H7 (cell line): Measurements from ENCODE around the gene BOLL. TPM values are rescaled to one million over a fixed set of nuclear protein-coding genes. Genes with fewer than 3 reads are reported as not detected.
"Not testable (repeated sequence)": the region's sequence is repeated elsewhere in the genome, so short reads cannot be mapped to it uniquely, and the experiment has no call there.

Experiments
- DNase-seq: peaks from one replicate; pipeline ENCODE4 v3.0.0; 2012
- H3K27me3 ChIP-seq: 2 replicates; pipeline ENCODE4 v1.6.0; 2011; ENCODE audit warnings: mild to moderate bottlenecking, low read length; ENCODE audit not compliant: control insufficient read depth, insufficient read depth
- H3K36me3 ChIP-seq: replicated peaks from 2 replicates; pipeline ENCODE4 v1.5.1; 2011; ENCODE audit warnings: low read length; ENCODE audit not compliant: control insufficient read depth, insufficient read depth
- H3K4me3 ChIP-seq: 2 replicates; pipeline ENCODE4 v1.5.1; 2011; ENCODE audit warnings: low read depth, mild to moderate bottlenecking, control low read depth, low read length, moderate library complexity; ENCODE audit not compliant: insufficient read depth
- total RNA-seq: library from RNA; depleted of rRNA; stranded (reverse); fragments of >200 nt; shearing (Covaris generic); gene quantifications from 2 replicates; pipeline ENCODE4 v1.2.3, GENCODE V29; 2014; rRNA removed

BOLL gene
- total RNA-seq, 1 experiment from 2014 or later: 0.24 TPM

DNA sequence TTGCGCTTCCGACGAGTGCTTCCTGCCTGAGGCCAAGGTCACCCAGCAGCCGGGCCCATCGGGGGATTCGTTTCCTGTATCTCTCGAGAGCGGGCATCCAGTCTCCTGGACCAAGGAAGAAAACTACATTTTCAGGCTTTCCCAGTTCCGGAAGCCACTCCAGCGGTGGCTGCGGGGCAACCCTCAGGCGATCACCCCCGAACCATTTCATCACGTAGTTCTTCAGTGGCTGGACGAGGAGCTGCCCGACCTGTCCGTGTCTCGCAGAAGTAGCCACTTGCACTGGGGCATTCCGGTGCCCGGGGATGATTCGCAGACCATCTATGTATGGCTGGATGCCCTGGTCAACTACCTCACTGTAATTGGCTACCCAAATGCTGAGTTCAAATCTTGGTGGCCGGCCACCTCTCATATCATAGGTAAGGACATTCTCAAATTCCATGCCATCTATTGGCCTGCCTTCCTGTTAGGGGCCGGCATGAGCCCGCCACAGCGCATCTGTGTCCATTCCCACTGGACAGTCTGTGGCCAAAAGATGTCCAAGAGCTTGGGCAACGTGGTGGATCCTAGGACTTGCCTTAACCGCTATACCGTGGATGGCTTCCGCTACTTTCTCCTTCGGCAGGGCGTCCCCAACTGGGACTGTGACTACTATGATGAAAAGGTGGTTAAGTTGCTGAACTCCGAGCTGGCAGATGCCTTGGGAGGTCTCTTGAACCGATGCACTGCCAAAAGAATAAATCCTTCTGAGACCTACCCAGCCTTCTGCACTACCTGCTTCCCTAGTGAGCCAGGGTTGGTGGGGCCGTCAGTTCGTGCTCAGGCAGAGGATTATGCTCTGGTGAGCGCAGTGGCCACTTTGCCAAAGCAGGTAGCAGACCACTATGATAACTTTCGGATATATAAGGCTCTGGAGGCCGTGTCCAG lies 78.9 kb downstream of the BOLL start:
- peak overlapping the region; percentile 90 for H3K4me3 ChIP-seq
- H3K36me3 ChIP-seq: no peaks in the 10 kb centered on the region; the same call in 1 of the 2 replicates
- H3K27me3 ChIP-seq: no peaks in the 10 kb centered on the region
- DNase-seq: peak; percentile 13

DNA sequence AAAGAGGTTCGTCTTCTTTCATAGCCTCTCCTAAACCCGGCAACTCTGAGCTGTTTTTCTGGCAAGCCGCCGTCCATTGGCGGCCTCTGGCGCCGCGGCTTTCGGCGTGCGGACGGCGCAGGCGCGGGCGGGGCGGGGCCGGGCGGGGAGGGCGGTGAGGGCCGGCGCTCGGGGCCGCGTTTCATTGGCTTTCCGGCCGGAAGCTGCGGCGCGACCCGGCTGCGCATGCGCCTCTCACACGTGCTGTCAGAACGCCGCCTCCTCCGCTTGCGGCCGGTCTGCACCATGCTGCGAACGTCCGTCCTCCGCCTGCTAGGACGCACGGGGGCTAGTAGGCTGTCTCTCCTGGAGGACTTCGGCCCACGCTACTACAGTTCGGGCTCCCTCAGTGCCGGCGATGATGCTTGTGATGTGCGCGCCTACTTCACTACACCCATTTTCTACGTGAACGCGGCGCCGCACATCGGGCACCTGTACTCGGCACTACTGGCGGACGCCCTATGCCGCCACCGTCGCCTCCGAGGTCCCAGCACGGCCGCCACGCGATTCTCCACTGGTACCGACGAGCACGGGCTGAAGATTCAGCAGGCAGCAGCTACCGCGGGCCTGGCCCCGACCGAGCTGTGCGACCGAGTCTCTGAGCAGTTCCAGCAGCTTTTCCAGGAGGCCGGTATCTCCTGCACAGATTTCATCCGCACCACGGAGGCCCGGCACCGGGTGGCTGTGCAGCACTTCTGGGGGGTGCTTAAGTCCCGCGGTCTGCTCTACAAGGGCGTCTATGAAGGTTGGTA lies 79.8 kb downstream of the BOLL start, which contains the start of gene MARS2:
MARS2 (plus strand) TSS at position 249 of the 791 bp plus-strand sequence; CDS start at position 286, 37 bp downstream.
- Histone ChIP-seq H3K27me3 (no peaks in the 10 kb centered on the region), H3K36me3 (no peaks in the 10 kb centered on the region), H3K4me3 (peak within 1 kb of the TSS; percentile 90)
- DNase-seq: peak; percentile 96

DNA sequence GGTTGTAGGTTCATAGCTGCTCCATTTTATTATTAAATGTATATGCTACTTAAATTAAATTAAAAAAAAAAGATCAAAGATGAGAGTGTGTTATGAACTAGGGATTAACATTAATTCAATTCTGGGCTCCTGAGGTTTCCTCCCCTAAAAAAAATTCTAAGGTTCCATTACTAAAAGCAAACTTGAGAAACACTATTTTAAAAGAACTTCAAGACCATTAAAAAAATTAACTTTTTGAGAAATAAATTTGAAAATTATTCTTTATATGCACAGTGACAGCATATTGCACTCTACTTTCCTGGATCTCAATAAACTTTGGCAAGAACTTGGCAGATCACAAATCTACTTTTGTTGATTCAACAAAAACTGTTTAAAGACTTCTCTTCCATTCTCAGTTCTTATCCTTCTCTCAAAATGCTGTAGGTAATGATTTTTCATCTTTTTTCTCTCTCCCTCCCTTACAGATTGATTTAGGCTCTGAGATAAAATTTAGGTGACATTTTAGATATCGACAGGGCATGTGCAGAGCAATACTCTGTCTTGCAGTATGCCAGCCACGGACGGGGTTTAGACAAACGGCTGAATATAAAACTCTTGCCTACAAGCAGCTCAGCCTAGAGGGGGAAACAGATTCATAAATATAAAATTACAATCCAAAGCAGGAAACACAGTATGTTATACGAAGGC lies 80.5 kb downstream of the BOLL start:
- no peak for DNase-seq
- no peaks in the 10 kb centered on the region for H3K36me3 ChIP-seq
- H3K27me3 ChIP-seq: no peaks in the 10 kb centered on the region
- H3K4me3 ChIP-seq: peak overlapping the region; percentile 34

DNA sequence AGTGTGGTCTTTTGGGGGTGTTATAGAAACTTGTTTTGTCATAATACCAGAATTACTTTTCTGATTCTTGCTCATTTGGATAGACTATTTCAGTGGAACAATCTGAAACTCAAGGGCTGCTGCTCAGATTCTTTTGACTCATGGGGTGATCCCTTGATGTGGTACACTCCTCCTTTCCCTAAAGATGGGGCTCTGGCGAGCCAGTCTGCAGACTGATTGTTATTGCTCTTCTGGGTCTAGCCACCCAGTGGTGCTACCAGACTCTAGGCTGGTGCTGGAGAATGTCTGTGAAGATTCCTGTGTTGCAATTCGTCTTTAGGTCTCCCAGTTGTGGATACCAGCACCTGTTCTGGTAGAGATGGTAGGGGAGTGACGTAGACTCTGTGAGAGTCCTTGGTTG lies 84.2 kb downstream of the BOLL start:
- no peaks in the 10 kb centered on the region for H3K36me3 ChIP-seq

DNA sequence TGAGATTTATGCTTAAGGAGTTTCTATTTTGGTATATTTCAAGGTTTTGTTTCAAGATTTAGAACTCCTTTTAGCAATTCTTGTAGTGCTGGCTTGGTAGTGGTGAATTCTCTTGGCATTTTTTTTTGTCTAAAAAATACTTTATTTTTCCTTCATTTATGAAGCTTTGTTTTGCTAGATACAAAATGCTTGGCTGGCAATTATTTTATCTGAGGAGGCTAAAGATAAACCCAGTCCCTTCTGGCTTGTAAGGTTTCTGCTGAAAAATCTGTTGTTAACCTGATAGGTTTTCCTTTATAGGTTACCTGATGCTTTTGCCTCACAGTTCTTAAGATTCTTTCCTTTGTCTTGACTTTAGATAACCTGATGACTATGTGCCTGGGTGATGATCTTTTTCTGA lies 85.4 kb downstream of the BOLL start:
- not testable (repeated sequence) for H3K4me3 ChIP-seq, DNase-seq, H3K27me3 ChIP-seq, H3K36me3 ChIP-seq

More for the DNA sequence above, 84.2 kb downstream of the BOLL start:
- H3K27me3 ChIP-seq: no peaks in the 10 kb centered on the region
- H3K4me3 ChIP-seq: no peak overlapping the region
- no peak for DNase-seq

DNA sequence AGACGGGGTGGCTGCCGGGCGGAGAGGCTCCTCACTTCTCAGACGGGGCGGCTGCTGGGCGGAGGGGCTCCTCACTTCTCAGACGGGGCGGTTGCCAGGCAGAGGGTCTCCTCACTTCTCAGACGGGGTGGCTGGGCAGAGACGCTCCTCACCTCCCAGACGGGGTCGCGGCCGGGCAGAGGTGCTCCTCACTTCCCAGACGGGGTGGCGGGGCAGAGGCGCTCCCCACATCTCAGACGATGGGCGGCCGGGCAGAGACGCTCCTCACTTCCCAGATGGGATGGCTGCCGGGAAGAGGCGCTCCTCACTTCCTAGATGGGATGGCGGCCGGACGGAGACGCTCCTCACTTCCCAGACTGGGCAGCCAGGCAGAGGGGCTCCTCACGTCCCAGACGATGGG lies 88.5 kb downstream of the BOLL start:
- not testable (repeated sequence) for H3K4me3 ChIP-seq, DNase-seq, H3K36me3 ChIP-seq, H3K27me3 ChIP-seq

DNA sequence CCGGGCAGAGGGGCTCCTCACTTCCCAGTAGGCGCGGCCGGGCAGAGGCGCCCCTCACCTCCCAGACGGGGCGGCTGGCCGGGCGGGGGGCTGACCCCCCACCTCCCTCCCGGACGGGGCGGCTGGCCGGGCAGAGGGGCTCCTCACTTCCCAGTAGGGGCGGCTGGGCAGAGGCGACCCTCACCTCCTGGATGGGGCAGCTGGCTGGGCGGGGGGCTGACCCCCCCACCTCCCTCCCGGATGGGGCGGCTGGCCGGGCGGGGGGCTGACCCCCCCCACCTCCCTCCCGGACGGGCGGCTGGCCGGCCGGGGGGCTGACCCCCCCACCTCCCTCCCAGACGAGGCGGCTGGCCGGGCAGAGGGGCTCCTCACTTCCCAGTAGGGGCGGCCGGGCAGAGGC lies 89.1 kb downstream of the BOLL start:
- not testable (repeated sequence) for H3K27me3 ChIP-seq, DNase-seq, H3K4me3 ChIP-seq, H3K36me3 ChIP-seq

DNA sequence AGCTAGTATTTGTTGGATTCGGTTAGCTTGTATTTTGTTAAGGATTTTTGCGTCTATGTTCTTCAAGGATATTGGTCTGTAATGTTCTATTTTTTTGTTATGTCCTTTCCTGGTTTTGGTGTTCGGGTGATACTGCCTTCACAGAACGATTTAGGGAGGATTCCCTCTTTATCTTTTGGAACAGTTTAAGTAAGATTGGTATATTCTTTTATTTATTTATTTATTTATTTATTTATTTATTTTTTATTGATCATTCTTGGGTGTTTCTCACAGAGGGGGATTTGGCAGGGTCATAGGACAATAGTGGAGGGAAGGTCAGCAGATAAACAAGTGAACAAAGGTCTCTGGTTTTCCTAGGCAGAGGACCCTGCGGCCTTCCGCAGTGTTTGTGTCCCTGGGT lies 89.9 kb downstream of the BOLL start:
- H3K27me3 ChIP-seq, DNase-seq, H3K36me3 ChIP-seq, H3K4me3 ChIP-seq: not testable (repeated sequence)

DNA sequence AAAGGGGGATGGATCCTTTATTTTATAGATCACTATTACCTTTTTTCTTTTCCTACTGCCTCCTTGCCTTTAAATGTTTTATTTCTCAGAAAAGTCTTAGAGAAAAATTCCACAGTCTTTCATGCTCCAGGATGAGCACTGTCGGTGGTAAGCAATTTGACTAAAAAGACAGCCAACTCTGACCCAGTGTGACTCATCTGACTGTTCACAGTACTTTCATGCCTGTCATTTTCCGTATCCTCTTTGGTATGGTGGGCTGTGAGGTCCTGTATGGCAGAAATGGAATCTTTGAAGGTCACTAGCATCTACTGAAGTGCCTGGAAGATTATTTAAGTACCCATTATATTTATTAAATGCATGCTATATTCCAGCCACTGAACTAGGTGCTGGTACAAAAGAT lies 107.6 kb downstream of the BOLL start:
- H3K4me3 ChIP-seq: no peak overlapping the region
- no peak for DNase-seq
- no peaks in the 10 kb centered on the region for H3K36me3 ChIP-seq
- no peaks in the 10 kb centered on the region for H3K27me3 ChIP-seq

DNA sequence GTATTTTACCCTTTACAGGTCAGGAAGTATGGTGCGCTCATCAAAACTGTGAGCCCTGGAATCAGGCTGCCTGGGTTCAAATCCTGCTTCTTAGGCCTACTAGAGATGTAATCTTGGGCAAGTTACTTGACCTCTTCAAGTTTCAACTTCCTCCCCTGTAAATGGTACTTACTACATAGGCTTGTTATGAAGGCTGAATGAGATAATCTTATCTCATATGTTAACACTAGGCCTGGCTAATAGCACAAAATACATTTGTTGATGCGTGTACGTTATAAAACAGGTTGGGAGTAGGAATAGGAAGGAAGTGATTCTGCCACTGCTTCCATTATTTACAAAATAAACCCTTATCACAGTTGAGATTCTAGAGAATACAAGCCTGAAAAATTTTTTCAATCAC lies 108.1 kb downstream of the BOLL start:
- Histone ChIP-seq H3K4me3 (no peak overlapping the region), H3K36me3 (no peaks in the 10 kb centered on the region), H3K27me3 (no peaks in the 10 kb centered on the region)
- DNase-seq: no peak

Other genes with a start within 250 kb of the BOLL start
- gene RFTN2, start 109.7 kb downstream of the BOLL start, total RNA-seq: 3.2 and 3.4 TPM in 2 replicates
- 26.5 and 28.1 TPM in 2 replicates for gene MARS2, start 80.0 kb downstream of the BOLL start, total RNA-seq
- 0.21 and 0.22 TPM in 2 replicates for gene PLCL1, start 19.3 kb upstream of the BOLL start, total RNA-seq